SU-DHL-6 (cell line): ENCODE measurements around the gene SMIM7.

ENCODE experiments used
- CTCF ChIP-seq: fragments of 200-600 bp; sonication (generic); IDR thresholded peaks from one replicate; pipeline ENCODE4 v1.5.1; 2017; ENCODE audit warnings: antibody characterized with exemption, mild to moderate bottlenecking, low read length, moderate library complexity; ENCODE audit not compliant: insufficient read depth, poor library complexity, severe bottlenecking
- EZH2phosphoT487 ChIP-seq: fragments of 200-600 bp; sonication (generic), shearing (Covaris generic); conservative IDR thresholded peaks from 2 replicates; pipeline ENCODE4 v1.6.1; 2018; ENCODE audit warnings: mild to moderate bottlenecking, antibody characterized with exemption, low read length, moderate library complexity, mixed read lengths

GRCh38 chr19:16673231-16673630, 13.3 kb upstream of the SMIM7 start:
- TF ChIP-seq CTCF (no peak), EZH2phosphoT487 (no peak)
